ENCODE results near the gene HP. TPM values are rescaled to one million over a fixed set of nuclear protein-coding genes. Genes with fewer than 3 reads are reported as not detected.

HP gene
- total RNA-seq, 2 experiments from 2014 or later, result not detected

GRCh38 chr16:72013389-72013788 lies 40.9 kb upstream of the HP start:
- no peak for TF ChIP-seq CTCF (IDR thresholded peaks at IDR 0.05)
- Mint-ChIP-seq H3K4me3 (no peak overlapping the region), H3K27ac (peak overlapping the region; percentile 89), H3K27me3 (no peaks in the 10 kb centered on the region), H3K4me1 (ENCODE audit: low read depth) (peaks cover 48% of the 10 kb centered on the region), H3K36me3 (ENCODE audit: low read depth) (peaks cover 41% of the 10 kb centered on the region), H3K9me3 (no peaks in the 10 kb centered on the region)
- intact Hi-C loops (cut with micrococcal nuclease), result no loop called here
- CTCF ChIA-PET, result interaction anchor here (0.9 kb wide), 1 partner anchor 12 kb away, joined by 3 read pairs; no protein-coding TSS in a partner anchor
- ATAC-seq (no peak), DNase-seq (peak; percentile 61)
- POLR2A ChIA-PET, result interaction anchor here (1.2 kb wide), 1 partner anchor 81 kb away, joined by 3 read pairs; no protein-coding TSS in a partner anchor

GRCh38 chr16:72013888-72014581 lies 40.3 kb upstream of the HP start:
- CTCF ChIA-PET, result interaction anchor here (0.9 kb wide), 1 partner anchor 13 kb away, joined by 3 read pairs; no protein-coding TSS in a partner anchor
- Mint-ChIP-seq H3K27me3 (no peaks in the 10 kb centered on the region), H3K9me3 (no peaks in the 10 kb centered on the region), H3K4me1 (ENCODE audit: low read depth) (peaks cover 48% of the 10 kb centered on the region), H3K27ac (peak overlapping the region; percentile 89), H3K4me3 (no peak overlapping the region), H3K36me3 (ENCODE audit: low read depth) (peaks cover 40% of the 10 kb centered on the region)
- no peak for ATAC-seq
- DNase-seq, result peak; percentile 22
- POLR2A ChIA-PET, result interaction anchor here (1.2 kb wide), 1 partner anchor 81 kb away, joined by 3 read pairs; no protein-coding TSS in a partner anchor
- TF ChIP-seq CTCF (IDR thresholded peaks at IDR 0.05), result no peak
- intact Hi-C loops (cut with micrococcal nuclease), result no loop called here

DNA sequence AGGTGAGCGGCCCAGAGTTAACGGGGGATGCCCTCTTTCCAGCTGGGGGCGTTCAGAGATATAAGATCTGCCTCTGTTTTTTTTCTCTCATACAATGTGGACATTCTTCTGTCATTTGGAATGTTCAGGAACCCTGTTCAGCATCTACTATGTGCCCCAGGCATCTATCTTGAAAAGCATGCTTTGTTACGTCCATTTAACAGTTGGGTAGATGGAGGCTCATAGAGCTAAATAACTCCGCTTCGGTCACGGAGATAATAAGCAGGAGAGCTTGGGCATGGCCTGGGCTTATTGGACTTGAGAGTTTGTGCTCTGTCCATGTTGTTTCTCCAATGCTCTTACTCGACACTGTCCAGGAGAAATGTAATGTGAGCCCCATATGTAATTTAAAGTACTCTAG lies 39.6 kb upstream of the HP start:
- H3K9me3 Mint-ChIP-seq, result no peaks in the 10 kb centered on the region
- intact Hi-C loops (cut with micrococcal nuclease), result no loop called here
- DNase-seq (no peak), ATAC-seq (no peak)
- peaks cover 47% of the 10 kb centered on the region for H3K4me1 Mint-ChIP-seq (ENCODE audit: low read depth)
- no peaks in the 10 kb centered on the region for H3K27me3 Mint-ChIP-seq
- no peak overlapping the region for H3K27ac Mint-ChIP-seq
- peaks cover 43% of the 10 kb centered on the region for H3K36me3 Mint-ChIP-seq (ENCODE audit: low read depth)
- H3K4me3 Mint-ChIP-seq, result no peak overlapping the region
- TF ChIP-seq CTCF (IDR thresholded peaks at IDR 0.05), result no peak
- ChIA-PET CTCF (interaction anchor here (0.6 kb wide), 1 partner anchor 225 kb away, joined by 3 read pairs; no protein-coding TSS in a partner anchor), POLR2A (interaction anchor here (1.2 kb wide), 1 partner anchor 80 kb away, joined by 3 read pairs; no protein-coding TSS in a partner anchor)

DNA sequence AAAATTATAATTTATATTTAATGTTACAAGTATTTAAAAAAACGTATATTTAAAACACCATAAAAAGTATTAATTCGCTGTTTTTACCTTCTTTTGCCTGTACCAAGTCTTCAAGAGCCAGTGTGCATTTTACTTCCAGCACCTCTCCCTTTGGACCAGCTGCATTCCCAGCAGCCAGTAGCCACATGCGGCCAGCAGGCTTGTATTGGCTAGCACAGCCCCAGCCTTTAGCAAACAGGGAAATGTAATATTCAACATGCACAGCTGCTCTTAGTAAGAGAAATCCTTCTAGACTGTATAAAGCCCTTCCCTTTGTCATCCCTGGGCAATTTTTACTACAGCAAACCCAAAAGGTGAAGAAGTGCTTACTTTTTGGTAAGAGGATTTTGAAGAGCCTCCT lies 39.2 kb upstream of the HP start:
- DNase-seq (no peak), ATAC-seq (no peak)
- Mint-ChIP-seq H3K4me3 (no peak overlapping the region), H3K4me1 (ENCODE audit: low read depth) (peaks cover 43% of the 10 kb centered on the region), H3K36me3 (ENCODE audit: low read depth) (peaks cover 38% of the 10 kb centered on the region), H3K9me3 (no peaks in the 10 kb centered on the region), H3K27me3 (no peaks in the 10 kb centered on the region), H3K27ac (no peak overlapping the region)
- CTCF ChIA-PET, result interaction anchor here (0.6 kb wide), 1 partner anchor 225 kb away, joined by 3 read pairs; no protein-coding TSS in a partner anchor
- POLR2A ChIA-PET, result no interaction called here
- no peak for TF ChIP-seq CTCF (IDR thresholded peaks at IDR 0.05)
- intact Hi-C loops (cut with micrococcal nuclease), result no loop called here

- DNase-seq, result no peak
- H3K4me3 Mint-ChIP-seq, result no peak overlapping the region
- H3K36me3 Mint-ChIP-seq (ENCODE audit: low read depth), result peaks cover 32% of the 10 kb centered on the region
- TF ChIP-seq CTCF (IDR thresholded peaks at IDR 0.05), result no peak
- CTCF ChIA-PET, result no interaction called here
- H3K27me3 Mint-ChIP-seq, result no peaks in the 10 kb centered on the region
- POLR2A ChIA-PET, result interaction anchor here (0.7 kb wide), 1 partner anchor 9 kb away, joined by 3 read pairs; the partner anchor contains the start of gene DHODH
- intact Hi-C loops (cut with micrococcal nuclease), result no loop called here
- H3K27ac Mint-ChIP-seq, result no peak overlapping the region
- ATAC-seq, result no peak
- H3K9me3 Mint-ChIP-seq, result no peaks in the 10 kb centered on the region
- H3K4me1 Mint-ChIP-seq (ENCODE audit: low read depth), result peaks cover 13% of the 10 kb centered on the region
These were observed 35.8 kb upstream of the HP start for GRCh38 chr16:72018470-72018869.
